ENCODE measurements around the gene ZNF92.

GRCh38 chr7:65371468-65371867, 2.2 kb upstream of the ZNF92 start:
- TF ChIP-seq CTCF (IDR thresholded peaks at IDR 0.05) (no peak), POLR2A (IDR thresholded peaks at IDR 0.05) (no peak)

Measured in adrenal gland (tissue), 5 donors.